Gastroesophageal sphincter (tissue), 3 donors: ENCODE data around the gene NT5C3B.

Source experiments
- CTCF ChIP-seq, 4 experiments: fragments of 200-600 bp in 2 of 4; fragments of 450-650 bp in 2 of 4; sonication (generic) in 1 of 4; IDR thresholded peaks; one replicate each; pipeline ENCODE4 v1.5.1; 2017 to 2019; ENCODE audit warnings: antibody characterized with exemption in 4 of 4, mild to moderate bottlenecking in 2 of 4, moderate library complexity in 2 of 4
- EP300 ChIP-seq: sonication (generic); formaldehyde crosslinking; IDR thresholded peaks from one replicate; pipeline ENCODE4 v1.6.1; 2017; ENCODE audit warnings: antibody characterized with exemption, mild to moderate bottlenecking
- POLR2AphosphoS5 ChIP-seq: sonication (generic); formaldehyde crosslinking; IDR thresholded peaks from one replicate; pipeline ENCODE4 v1.6.1; 2017; ENCODE audit warnings: antibody characterized with exemption

- TF ChIP-seq CTCF (IDR thresholded peaks at IDR 0.05) (no peak), POLR2AphosphoS5 (no peak), EP300 (no peak)
Observed at GRCh38 chr17:41870097-41870496, 34.1 kb upstream of the NT5C3B start.
